GM19239 (cell line): Measurements from ENCODE around the gene GAGE13.
"Not testable (repeated sequence)": the region's sequence is repeated elsewhere in the genome, so short reads cannot be mapped to it uniquely, and the experiment has no call there.

Source experiments
- DNase-seq: peaks from one replicate; pipeline ENCODE4 v3.0.0; 2011; ENCODE audit warnings: low spot score; ENCODE audit not compliant: insufficient read length
- FAIRE-seq: peaks from 2 replicates; lab custom pipeline; 2011; peaks lifted over from hg19 to GRCh38; lab: Jason Lieb, UNC

The GAGE13 gene

DNA sequence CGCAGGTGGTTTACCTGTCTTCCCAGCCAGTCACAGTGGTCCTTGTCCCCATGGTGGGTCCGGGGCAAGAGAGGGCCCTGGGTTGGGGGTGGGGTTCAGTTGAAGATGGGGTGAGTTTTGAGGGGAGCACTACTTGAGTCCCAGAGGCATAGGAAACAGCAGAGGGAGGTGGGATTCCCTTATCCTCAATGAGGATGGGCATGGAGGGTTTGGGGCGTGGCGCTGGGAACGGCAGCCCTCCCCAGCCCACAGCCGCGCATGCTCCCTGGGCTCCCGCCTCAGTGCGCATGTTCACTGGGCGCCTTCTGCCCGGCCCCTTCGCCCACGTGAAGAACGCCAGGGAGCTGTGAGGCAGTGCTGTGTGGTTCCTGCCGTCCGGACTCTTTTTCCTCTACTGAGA is at the start of gene GAGE13:
TSS of gene GAGE13 (plus strand) at position 301 of the 400 bp plus-strand sequence. CDS start 1,156 bp downstream, outside the sequence.
- DNase-seq, FAIRE-seq: not testable (repeated sequence)

DNA sequence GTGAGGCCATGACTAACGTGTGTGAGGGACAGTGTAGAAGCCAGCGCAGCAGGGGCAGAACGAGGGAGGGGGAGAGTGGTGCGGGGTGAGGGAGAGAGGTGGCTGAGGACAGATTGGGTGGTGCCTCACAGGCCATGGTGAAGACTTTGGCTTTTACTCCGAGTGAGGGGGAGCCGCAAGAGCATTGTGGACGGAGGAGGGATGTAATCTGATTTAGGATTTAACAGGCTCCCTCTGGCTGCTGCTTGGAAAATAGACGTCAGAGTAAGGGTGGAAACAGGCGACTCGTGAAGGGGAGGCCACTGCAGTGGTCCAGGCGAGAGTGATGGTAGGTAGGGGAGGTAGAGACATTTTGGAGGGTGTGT is 48.8 kb upstream of the GAGE13 start:
- FAIRE-seq (no peak), DNase-seq (no peak)

GRCh38 chrX:49284212-49284611 is 47.2 kb upstream of the GAGE13 start:
- no peak for FAIRE-seq

GRCh38 chrX:49286136-49286535 is 45.2 kb upstream of the GAGE13 start:
- FAIRE-seq: no peak
- DNase-seq: no peak

More at GRCh38 chrX:49284212-49284611, 47.2 kb upstream of the GAGE13 start:
- no peak for DNase-seq

GRCh38 chrX:49286581-49286980 is 44.8 kb upstream of the GAGE13 start:
- no peak for FAIRE-seq
- DNase-seq: no peak

DNA sequence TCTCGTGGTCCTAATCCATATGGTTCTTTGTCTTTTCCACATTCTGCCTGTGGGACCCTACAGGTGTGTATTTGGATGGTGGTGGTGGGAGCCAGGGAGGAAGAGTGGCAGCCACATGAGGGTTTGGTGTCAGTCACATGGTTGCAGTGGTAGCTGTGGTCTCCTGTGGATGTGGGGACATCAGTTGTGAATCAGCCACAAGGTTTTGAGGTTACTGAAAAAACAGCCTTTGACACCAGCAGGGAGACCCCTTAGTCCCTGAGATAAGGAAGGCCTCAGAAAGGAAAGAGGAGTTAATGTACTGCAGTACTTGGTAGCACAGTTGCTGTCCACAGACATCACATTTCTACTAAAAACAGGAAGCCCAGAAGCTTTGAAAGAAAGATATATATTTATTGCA is 43.7 kb upstream of the GAGE13 start:
- no peak for DNase-seq
- FAIRE-seq: no peak

GRCh38 chrX:49290215-49290614 is 41.2 kb upstream of the GAGE13 start:
- FAIRE-seq: no peak

DNA sequence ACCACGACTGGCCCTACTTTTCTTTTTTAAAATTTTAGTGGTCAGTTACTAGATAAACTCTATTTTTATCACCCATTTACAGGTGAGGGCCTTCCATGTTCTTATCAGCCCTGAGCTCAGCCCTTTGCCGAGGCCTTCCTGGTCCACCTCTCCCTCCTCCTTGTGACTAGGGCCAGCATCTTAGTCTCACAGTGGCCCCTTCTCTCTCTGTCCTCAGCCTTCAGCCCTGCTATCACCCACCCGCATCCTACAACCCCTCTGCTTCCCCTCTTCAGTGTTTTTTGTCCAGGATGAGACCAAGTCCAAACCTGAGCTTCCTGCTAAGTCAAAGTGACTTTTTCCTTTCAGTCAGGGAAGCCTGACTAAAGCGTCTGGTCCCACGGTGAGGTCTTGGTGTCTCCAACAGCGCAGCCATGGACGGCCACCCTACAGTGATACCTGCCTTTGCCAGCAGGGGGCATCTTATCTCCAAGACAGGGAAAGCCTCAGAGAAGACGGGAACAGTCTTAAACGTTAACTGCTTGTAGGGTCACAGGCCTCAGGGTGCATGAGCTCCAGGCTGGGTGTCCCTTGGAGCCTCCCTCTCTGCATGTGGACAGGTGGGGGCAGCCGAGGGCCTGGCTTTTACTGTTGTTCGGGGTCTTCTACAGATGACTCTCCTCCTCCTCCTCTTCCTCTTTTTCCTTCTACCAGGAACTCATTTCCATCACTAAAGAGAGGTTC is 39.6 kb upstream of the GAGE13 start:
- DNase-seq (peak; percentile 7), FAIRE-seq (peak; percentile 73)

More at GRCh38 chrX:49290215-49290614, 41.2 kb upstream of the GAGE13 start:
- DNase-seq: no peak

- no peak for DNase-seq
- FAIRE-seq: no peak
Measured at GRCh38 chrX:49292400-49293362, 38.7 kb upstream of the GAGE13 start.

- FAIRE-seq: not testable (repeated sequence)
Measured at GRCh38 chrX:49299293-49299692, 32.1 kb upstream of the GAGE13 start.

GRCh38 chrX:49300703-49301102 is 30.7 kb upstream of the GAGE13 start:
- no peak for FAIRE-seq
- no peak for DNase-seq

More at GRCh38 chrX:49299293-49299692, 32.1 kb upstream of the GAGE13 start:
- not testable (repeated sequence) for DNase-seq

DNA sequence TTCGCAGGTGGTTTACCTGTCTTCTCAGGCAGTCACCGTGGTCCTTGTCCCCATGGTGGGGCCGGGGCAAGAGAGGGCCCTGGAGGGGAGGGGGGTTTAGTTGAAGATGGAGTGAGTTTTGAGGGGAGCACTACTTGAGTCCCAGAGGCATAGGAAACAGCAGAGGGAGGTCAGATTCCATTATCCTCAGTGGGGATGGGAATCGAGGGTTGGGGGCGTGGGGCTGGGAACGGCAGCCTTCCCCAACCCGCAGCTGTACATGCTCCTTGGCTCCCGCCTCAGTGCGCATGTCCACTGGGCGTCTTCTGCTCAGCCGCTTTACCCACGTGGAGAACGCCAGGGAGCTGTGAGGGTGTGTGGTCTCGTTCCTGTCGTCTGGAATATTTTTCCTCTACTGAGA is 28.0 kb upstream of the GAGE13 start, which contains the start of gene GAGE10:
TSS of gene GAGE10 (plus strand) at position 301 of the 400 bp plus-strand sequence. CDS start 1,214 bp downstream, outside the sequence.
- no peak for DNase-seq
- FAIRE-seq: no peak

GRCh38 chrX:49307775-49308174 is 23.6 kb upstream of the GAGE13 start:
- not testable (repeated sequence) for DNase-seq, FAIRE-seq

DNA sequence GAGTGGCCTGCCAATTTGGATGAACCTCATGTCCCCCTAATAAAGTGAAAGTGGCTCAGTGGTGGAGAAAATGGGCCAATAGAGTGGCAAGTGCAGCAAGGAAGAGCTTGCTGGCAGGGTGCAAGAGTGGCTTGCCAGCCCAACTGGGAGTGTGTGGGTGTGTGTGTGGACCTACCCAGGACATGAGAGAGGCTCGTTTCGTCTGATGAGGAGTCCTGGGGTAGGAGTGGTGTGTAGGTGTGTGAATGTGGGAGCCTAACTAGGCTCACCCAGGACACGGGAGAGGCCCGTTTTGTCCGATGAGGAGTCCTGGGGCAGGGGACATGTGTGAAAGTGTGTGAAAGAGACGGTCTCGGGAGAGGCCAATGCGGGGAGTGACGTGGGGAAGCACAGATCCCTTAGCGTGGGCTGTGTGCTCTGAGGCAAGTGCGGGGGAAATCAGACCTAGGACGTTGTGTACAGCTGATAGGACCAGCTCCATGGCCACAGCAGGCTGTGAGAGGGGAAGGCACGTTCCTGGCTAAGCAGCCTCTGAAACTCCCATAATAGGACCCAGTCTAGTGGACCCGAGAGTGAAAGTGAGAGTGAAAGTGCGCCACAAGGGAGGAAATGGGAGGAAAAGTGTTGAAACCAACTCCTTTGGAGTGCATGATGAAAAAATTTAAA is 22.6 kb upstream of the GAGE13 start:
- FAIRE-seq (no peak), DNase-seq (no peak)

DNA sequence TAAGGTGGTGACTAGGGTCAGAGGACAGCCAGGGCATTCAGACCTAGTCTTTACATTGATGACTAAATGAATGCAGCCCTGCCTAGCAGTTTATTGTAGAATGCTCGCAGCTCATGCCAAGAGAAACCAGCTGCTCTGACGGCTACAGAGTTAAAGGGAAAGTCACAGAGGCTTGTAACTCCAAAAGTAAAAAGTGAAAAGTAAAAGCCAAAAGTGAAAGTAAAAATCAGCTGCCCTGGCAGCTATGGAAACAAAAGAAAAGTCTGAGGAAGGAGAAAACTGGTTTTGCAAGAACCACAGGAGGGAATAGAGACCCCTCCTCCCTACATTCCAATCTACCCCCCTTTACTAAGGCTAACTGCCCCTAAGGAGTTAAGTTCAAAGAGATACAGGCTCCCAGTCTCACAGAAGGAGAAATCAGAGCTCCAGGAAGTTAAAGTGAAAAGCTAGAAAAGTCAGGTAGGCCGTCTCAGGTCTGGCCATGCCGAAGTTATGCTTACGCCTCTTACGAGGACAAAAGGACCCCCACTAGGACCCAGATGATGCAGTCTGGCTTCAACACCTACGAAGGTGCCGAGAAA is 21.9 kb upstream of the GAGE13 start:
- peak; percentile 85 for FAIRE-seq

GRCh38 chrX:49310371-49310770 is 21.0 kb upstream of the GAGE13 start:
- FAIRE-seq (no peak), DNase-seq (no peak)

More for the DNA sequence above, 21.9 kb upstream of the GAGE13 start:
- DNase-seq: no peak

DNA sequence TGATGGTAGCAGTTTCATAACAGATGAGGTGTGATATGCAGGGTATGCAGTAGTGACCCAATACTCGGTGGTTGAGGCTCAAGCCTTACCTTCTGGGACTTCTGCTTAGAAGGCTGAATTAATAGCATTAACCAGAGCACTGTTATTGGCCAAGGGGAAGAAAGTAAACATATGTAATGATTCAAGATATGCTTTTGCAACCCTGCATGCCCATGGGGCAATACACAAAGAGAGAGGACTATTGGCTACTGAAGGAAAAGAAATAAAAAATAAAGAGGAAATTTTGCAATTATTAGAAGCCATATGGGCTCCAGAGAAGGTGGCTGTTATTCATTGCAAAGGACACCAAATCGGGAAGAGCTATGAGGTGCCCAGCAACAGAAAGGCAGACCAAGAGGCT is 19.2 kb upstream of the GAGE13 start:
- DNase-seq (no peak), FAIRE-seq (no peak)

- DNase-seq: no peak
- no peak for FAIRE-seq
Measured at GRCh38 chrX:49316085-49316484, 15.3 kb upstream of the GAGE13 start.

DNA sequence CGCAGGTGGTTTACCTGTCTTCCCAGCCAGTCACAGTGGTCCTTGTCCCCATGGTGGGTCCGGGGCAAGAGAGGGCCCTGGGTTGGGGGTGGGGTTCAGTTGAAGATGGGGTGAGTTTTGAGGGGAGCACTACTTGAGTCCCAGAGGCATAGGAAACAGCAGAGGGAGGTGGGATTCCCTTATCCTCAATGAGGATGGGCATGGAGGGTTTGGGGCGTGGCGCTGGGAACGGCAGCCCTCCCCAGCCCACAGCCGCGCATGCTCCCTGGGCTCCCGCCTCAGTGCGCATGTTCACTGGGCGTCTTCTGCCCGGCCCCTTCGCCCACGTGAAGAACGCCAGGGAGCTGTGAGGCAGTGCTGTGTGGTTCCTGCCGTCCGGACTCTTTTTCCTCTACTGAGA is 9.6 kb upstream of the GAGE13 start, which contains the start of gene GAGE12J:
TSS of gene GAGE12J (plus strand) at position 301 of the 400 bp plus-strand sequence. CDS start 1,157 bp downstream, outside the sequence.
- DNase-seq, FAIRE-seq: not testable (repeated sequence)

GRCh38 chrX:49322266-49322665 is 9.1 kb upstream of the GAGE13 start:
- DNase-seq, FAIRE-seq: not testable (repeated sequence)
